Measurements from ENCODE around the gene LMBRD2. TPM values are rescaled to one million over a fixed set of nuclear protein-coding genes. Genes with fewer than 3 reads are reported as not detected.

LMBRD2 gene
- total RNA-seq, 2 donors from 2014 or later: 12.7 to 17.5 TPM

DNA sequence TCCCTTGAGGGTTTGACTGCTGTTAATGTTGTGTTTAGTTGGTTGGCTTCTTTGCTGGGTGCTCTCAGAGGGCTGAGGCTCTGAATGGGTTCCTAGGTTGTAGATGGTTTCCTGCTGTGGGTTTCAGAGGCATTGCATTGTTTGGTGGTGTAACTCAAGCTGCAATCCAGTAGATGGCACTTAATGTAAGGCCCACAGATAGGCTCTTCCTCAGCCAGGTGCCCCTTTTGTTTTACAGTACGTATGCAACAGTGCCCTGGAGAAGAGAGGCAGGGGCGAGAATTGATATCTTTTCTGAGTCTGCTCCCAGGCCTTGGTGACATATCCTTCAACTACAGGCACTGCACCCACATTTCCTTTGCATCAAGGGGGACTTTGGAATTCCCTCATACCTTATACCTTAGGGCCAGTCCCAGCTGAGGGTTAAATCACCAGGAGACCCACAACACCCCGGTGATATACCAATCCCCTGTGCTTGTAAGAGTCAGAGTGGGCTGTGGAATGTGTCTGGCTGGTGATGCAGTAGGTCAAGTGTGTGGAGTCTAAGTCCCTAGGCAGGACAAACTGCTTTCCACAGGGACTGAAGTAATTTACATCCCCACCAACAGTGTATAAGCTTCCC, 78.0 kb downstream of the LMBRD2 start:
- no peak overlapping the region for H3K27ac ChIP-seq
- H3K27me3 ChIP-seq: no peaks in the 10 kb centered on the region
- no peaks in the 10 kb centered on the region for H3K4me1 ChIP-seq
- intact Hi-C loops (cut with DNase I): no loop called here
- DNase-seq: no peak
- H3K4me3 ChIP-seq: no peak overlapping the region
- no peaks in the 10 kb centered on the region for H3K9me3 ChIP-seq
- no peak for TF ChIP-seq CTCF (IDR thresholded peaks at IDR 0.05)
- no peak overlapping the region for H3K9ac ChIP-seq (ENCODE audit: low read depth in 2 of 2, low read length in 2 of 2)
- H3K36me3 ChIP-seq: no peaks in the 10 kb centered on the region

- H3K27me3 ChIP-seq: no peaks in the 10 kb centered on the region
- no peak overlapping the region for H3K9ac ChIP-seq (ENCODE audit: low read depth in 2 of 2, low read length in 2 of 2)
- H3K27ac ChIP-seq: no peak overlapping the region
- TF ChIP-seq CTCF (IDR thresholded peaks at IDR 0.05): no peak
- H3K4me3 ChIP-seq: peak overlapping the region; percentile 2
- no peaks in the 10 kb centered on the region for H3K36me3 ChIP-seq
- intact Hi-C loops (cut with DNase I): no loop called here
- no peak for DNase-seq
- no peaks in the 10 kb centered on the region for H3K4me1 ChIP-seq
- H3K9me3 ChIP-seq: no peaks in the 10 kb centered on the region
Observed at GRCh38 chr5:36070687-36071571, 80.8 kb downstream of the LMBRD2 start.

GRCh38 chr5:36068751-36069281, 82.9 kb downstream of the LMBRD2 start:
- intact Hi-C loops (cut with DNase I): no loop called here
- Histone ChIP-seq H3K9me3 (no peaks in the 10 kb centered on the region), H3K27ac (no peak overlapping the region), H3K4me3 (no peak overlapping the region), H3K9ac (ENCODE audit: low read depth in 2 of 2, low read length in 2 of 2) (no peak overlapping the region), H3K27me3 (no peaks in the 10 kb centered on the region), H3K36me3 (no peaks in the 10 kb centered on the region), H3K4me1 (no peaks in the 10 kb centered on the region)
- DNase-seq: no peak
- TF ChIP-seq CTCF (IDR thresholded peaks at IDR 0.05): no peak

DNA sequence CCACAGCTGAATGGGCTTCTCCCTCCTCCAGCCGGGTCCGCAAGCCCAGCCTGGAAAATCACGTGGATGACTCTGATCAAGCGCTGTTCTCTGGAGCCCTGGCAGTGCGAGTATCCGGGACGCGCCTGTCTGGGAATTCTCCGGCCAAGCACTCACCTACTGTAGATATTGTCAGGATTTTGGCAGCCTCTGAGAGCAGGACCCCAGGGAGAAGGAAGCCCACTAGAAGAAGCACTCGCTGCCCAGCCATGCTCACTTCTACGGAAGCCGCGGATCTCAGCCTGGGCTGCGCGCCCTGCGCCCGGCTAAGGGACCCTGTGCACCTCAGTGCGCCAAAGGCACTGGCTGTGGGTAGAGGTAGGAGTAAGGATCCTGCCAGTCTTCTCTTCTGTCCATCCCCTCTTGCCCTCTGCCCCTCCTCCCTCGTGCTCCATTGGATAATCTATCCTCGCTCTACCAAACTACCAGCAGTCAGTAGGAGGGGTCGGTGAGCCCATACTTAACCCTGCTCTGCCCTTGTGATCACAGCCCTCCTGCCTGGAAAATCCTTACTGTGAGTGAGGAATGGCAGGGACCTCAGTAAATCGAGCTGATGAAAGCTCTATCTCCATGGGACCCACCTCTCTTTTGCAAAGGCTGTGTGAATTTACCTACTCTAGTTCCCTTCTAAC, 85.0 kb downstream of the LMBRD2 start, which contains the start of gene UGT3A2:
TSS of gene UGT3A2 (minus strand) at position 343 of the 671 bp plus-strand sequence. CDS start at position 250, 93 bp downstream.
- H3K9ac ChIP-seq (ENCODE audit: low read depth in 2 of 2, low read length in 2 of 2): no peak within 1 kb of the TSS
- H3K36me3 ChIP-seq: no peaks in the 10 kb centered on the region
- intact Hi-C loops (cut with DNase I): no loop called here
- no peaks in the 10 kb centered on the region for H3K4me1 ChIP-seq
- no peak within 1 kb of the TSS for H3K4me3 ChIP-seq
- H3K27me3 ChIP-seq: no peaks in the 10 kb centered on the region
- H3K9me3 ChIP-seq: no peaks in the 10 kb centered on the region
- no peak for TF ChIP-seq CTCF (IDR thresholded peaks at IDR 0.05)
- no peak for DNase-seq
- H3K27ac ChIP-seq: no peak within 1 kb of the TSS

GRCh38 chr5:36066001-36066539, 85.6 kb downstream of the LMBRD2 start:
- TF ChIP-seq CTCF (IDR thresholded peaks at IDR 0.05): no peak
- no peaks in the 10 kb centered on the region for H3K36me3 ChIP-seq
- H3K9ac ChIP-seq (ENCODE audit: low read depth in 2 of 2, low read length in 2 of 2): no peak overlapping the region
- H3K4me1 ChIP-seq: no peaks in the 10 kb centered on the region
- H3K27me3 ChIP-seq: no peaks in the 10 kb centered on the region
- no peak overlapping the region for H3K27ac ChIP-seq
- DNase-seq: no peak
- no peak overlapping the region for H3K4me3 ChIP-seq
- no peaks in the 10 kb centered on the region for H3K9me3 ChIP-seq
- intact Hi-C loops (cut with DNase I): no loop called here
